HL-60 (cell line): ENCODE measurements around the gene GAP43.

Source experiments
- CTCF ChIP-seq: IDR thresholded peaks from one replicate; pipeline ENCODE4 v1.5.1; 2011; ENCODE audit warnings: low read length, control low read depth, inconsistent platforms; ENCODE audit not compliant: insufficient read depth
- POLR2AphosphoS5 ChIP-seq: IDR thresholded peaks from 2 replicates; pipeline ENCODE4 v1.6.1; 2012; ENCODE audit warnings: low read depth
- SPI1 ChIP-seq: IDR thresholded peaks from 2 replicates; pipeline ENCODE4 v1.6.1; 2012; ENCODE audit warnings: low read depth, mild to moderate bottlenecking, borderline replicate concordance

- TF ChIP-seq CTCF (no peak), POLR2AphosphoS5 (no peak), SPI1 (no peak)
Measured at GRCh38 chr3:115761927-115762305, 138.6 kb downstream of the GAP43 start.
